Activated CD8-positive, alpha-beta T cell treated with anti-CD3 and anti-CD28 coated beads for 36 hours (primary cell): ENCODE data around the gene MT1M. TPM values are rescaled to one million over a fixed set of nuclear protein-coding genes. Genes with fewer than 3 reads are reported as not detected.
A peak's percentile ranks its signal among the peaks of the same experiment; 100 is the strongest.
"Not testable (repeated sequence)": the region's sequence is repeated elsewhere in the genome, so short reads cannot be mapped to it uniquely, and the experiment has no call there.

Experiments
- ATAC-seq: fragments of 200-7000 bp; cut with Tn5 transposase; one replicate; pipeline ENCODE4 v1.10.0; 2021; ENCODE audit warnings: mild to moderate bottlenecking, moderate library complexity
- CTCF ChIA-PET: fragments of 350-600 bp; sonication (Branson Sonifier 250); formaldehyde crosslinking; loops from one replicate; lab custom pipeline; 2021; ENCODE audit warnings: antibody characterized with exemption; lab: Charles Lee
- POLR2A ChIA-PET: fragments of 350-600 bp; sonication (Branson Sonifier 250); formaldehyde crosslinking; loops from one replicate; lab custom pipeline; 2021; ENCODE audit warnings: antibody characterized with exemption; lab: Charles Lee
- DNase-seq: peaks from one replicate; pipeline ENCODE4 v3.0.0-alpha.2; 2020
- H3K27ac Mint-ChIP-seq: one replicate; pipeline ENCODE4 v1.8.0; 2021; ENCODE audit warnings: mild to moderate bottlenecking, mixed read lengths
- H3K27me3 Mint-ChIP-seq: one replicate; pipeline ENCODE4 v1.8.0; 2021; ENCODE audit warnings: mixed read lengths
- H3K36me3 Mint-ChIP-seq: one replicate; pipeline ENCODE4 v1.8.0; 2021; ENCODE audit warnings: low read depth, mixed read lengths
- H3K4me1 Mint-ChIP-seq: one replicate; pipeline ENCODE4 v1.8.0; 2021; ENCODE audit warnings: low read depth, mixed read lengths
- H3K4me3 Mint-ChIP-seq: one replicate; pipeline ENCODE4 v1.8.0; 2021; ENCODE audit warnings: mild to moderate bottlenecking, moderate library complexity, mixed read lengths
- H3K9me3 Mint-ChIP-seq: one replicate; pipeline ENCODE4 v1.8.0; 2021; ENCODE audit warnings: mixed read lengths
- intact Hi-C: fragments of 100-400 bp; cut with micrococcal nuclease; formaldehyde crosslinking; loops from one replicate; pipeline ENCODE4 v1.10.0; 2022
- total RNA-seq, 2 experiments: library from RNA; stranded (reverse); gene quantifications; one replicate each; pipeline ENCODE4 v1.2.3, GENCODE V29; 2021
- TF ChIP-seq, protein P1 (sequence below): fragments of 200-600 bp; IDR thresholded peaks from one replicate; pipeline ENCODE4 v1.8.0; 2022; ENCODE audit warnings: antibody characterized with exemption, mild to moderate bottlenecking

MT1M gene
- total RNA-seq, 2 experiments from 2014 or later, result not detected

DNA sequence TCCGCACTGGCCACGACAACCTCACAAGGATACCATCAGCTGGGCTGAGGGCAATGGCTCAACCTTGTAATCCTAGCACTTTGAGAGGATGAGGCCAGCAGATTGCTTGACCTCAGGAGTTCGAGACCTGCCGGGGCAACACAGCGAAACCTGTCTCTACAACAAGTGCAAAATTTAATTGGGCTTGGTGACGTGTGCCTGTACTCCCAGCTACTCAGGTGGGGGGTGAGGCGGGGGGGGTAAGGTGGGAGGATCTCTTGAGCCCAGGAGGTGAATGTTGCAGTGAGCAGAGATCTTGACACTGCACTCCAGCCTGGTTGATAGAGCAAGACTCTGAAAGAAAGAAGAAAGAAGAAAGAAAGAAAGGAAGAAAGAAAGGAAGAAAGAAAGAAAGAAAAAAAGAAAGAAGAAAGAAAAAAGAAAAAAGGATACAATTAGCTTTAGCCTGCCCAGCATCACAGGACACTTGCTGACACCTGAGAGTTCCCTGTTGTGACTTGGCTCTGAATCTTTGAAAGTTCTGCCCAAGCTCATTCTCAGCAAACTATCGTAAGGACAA lies 12.0 kb upstream of the MT1M start:
- no peak for DNase-seq
- Mint-ChIP-seq H3K27me3 (peaks cover 16% of the 10 kb centered on the region), H3K4me3 (no peak overlapping the region), H3K4me1 (peaks cover 22% of the 10 kb centered on the region), H3K27ac (no peak overlapping the region), H3K9me3 (no peaks in the 10 kb centered on the region), H3K36me3 (no peaks in the 10 kb centered on the region)
- TF ChIP-seq, protein P1, sequence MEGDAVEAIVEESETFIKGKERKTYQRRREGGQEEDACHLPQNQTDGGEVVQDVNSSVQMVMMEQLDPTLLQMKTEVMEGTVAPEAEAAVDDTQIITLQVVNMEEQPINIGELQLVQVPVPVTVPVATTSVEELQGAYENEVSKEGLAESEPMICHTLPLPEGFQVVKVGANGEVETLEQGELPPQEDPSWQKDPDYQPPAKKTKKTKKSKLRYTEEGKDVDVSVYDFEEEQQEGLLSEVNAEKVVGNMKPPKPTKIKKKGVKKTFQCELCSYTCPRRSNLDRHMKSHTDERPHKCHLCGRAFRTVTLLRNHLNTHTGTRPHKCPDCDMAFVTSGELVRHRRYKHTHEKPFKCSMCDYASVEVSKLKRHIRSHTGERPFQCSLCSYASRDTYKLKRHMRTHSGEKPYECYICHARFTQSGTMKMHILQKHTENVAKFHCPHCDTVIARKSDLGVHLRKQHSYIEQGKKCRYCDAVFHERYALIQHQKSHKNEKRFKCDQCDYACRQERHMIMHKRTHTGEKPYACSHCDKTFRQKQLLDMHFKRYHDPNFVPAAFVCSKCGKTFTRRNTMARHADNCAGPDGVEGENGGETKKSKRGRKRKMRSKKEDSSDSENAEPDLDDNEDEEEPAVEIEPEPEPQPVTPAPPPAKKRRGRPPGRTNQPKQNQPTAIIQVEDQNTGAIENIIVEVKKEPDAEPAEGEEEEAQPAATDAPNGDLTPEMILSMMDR, result no peak
- intact Hi-C loops, result no loop called here
- no peak for ATAC-seq
- POLR2A ChIA-PET, result interaction anchor here (0.9 kb wide), 1 partner anchor 12 kb away, joined by 3 read pairs; the partner anchor contains the start of gene MT1M
- CTCF ChIA-PET, result interaction anchor here (1.1 to 1.4 kb wide), 2 partner anchors 20 to 81 kb away, joined by 4 read pairs; no protein-coding TSS in a partner anchor

DNA sequence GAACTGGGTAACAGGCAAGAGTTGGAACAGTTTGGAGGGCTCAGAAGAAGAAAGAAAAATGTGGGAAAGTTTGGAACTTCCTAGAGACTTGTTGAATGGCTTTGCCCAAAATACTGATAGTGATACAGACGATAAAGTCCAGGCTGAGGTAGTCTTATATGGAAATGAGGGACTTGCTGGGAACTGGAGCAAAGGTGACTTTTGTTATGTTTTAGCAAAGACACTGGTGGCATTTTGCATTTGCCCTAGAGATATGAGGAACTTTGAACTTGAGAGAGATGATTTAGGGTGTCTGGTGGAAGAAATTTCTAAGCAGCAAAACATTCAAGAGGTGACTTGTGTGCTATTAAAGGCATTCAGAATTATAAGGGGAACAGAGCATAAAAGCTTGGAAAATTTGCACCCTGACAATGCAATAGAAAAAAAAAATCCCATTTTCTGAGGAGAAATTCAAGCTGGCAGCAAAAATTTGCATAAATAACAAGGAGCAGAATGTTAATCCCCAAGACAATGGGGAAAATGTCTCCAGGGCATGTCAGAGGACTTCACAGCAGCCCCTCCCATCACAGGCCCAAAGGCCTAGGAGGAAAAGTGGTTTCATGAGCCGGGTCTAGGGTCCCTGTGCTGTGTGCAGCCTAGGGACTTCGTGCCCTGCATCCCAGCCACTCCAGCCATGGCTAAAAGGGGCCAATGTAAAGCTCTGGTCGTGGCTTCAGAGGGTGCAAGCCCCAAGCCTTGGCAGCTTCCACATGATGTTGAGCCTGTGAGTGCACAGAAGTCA lies 10.6 kb upstream of the MT1M start:
- H3K27ac Mint-ChIP-seq, intact Hi-C loops, DNase-seq, H3K9me3 Mint-ChIP-seq, H3K4me3 Mint-ChIP-seq, ATAC-seq, H3K36me3 Mint-ChIP-seq: not testable (repeated sequence)
- CTCF ChIA-PET, result interaction anchor here (1.9 kb wide), 1 partner anchor 27 kb away, joined by 5 read pairs; no protein-coding TSS in a partner anchor
- Mint-ChIP-seq H3K4me1 (peaks cover 25% of the 10 kb centered on the region), H3K27me3 (peaks cover 26% of the 10 kb centered on the region)
- POLR2A ChIA-PET, result interaction anchor here (1.1 kb wide), 1 partner anchor 12 kb away, joined by 3 read pairs; no protein-coding TSS in a partner anchor

DNA sequence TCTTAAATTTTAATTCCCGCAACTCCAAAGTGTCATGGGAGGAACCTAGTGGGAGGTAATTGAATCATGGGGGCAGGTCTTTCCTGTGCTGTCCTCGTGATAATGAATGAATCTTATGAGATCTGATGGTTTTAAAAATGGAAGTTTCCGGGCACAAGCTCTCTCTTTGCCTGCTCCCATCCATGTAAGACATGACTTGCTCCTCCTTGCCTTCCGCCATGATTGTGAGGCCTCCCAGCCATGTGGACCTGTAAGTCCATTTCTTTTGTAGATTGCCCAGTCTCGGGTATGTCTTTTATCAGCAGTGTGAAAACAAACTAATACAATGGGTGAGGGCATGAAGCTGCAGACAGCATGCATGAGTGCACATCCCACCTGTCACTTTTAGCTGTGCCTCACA lies 9.3 kb upstream of the MT1M start:
- CTCF ChIA-PET, result interaction anchor here (1.0 to 1.9 kb wide), 5 partner anchors 17 to 33 kb away, joined by 3 to 5 read pairs (median 4); no protein-coding TSS in a partner anchor
- Mint-ChIP-seq H3K4me1 (peaks cover 15% of the 10 kb centered on the region), H3K27me3 (peaks cover 23% of the 10 kb centered on the region)
- H3K36me3 Mint-ChIP-seq, intact Hi-C loops, H3K4me3 Mint-ChIP-seq, H3K9me3 Mint-ChIP-seq, ATAC-seq, H3K27ac Mint-ChIP-seq, DNase-seq: not testable (repeated sequence)
- POLR2A ChIA-PET, result interaction anchor here (0.9 to 1.1 kb wide), 2 partner anchors 13 kb away, joined by 3 read pairs; no protein-coding TSS in a partner anchor

DNA sequence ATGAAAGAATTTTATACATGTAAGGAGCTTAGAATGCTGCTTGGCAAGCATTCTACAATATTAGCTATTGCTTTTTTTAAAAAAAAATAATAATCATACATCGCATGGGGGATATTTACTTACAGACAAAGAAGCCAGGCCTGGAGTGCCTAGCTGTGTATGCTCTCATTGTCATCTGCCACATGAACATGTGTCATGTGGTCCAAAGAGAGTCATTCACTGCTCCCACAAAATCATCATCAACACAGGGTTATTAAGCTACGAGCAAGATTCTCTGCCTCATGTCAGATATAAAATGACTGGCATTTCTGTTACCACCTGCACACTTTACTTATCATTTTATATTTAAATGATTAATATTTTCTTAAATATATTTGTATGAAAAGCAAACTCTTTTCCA lies 8.8 kb upstream of the MT1M start:
- intact Hi-C loops, result no loop called here
- H3K36me3 Mint-ChIP-seq, result no peaks in the 10 kb centered on the region
- H3K27me3 Mint-ChIP-seq, result peaks cover 22% of the 10 kb centered on the region
- TF ChIP-seq, protein P1, result no peak
- peaks cover 15% of the 10 kb centered on the region for H3K4me1 Mint-ChIP-seq
- DNase-seq, result no peak
- POLR2A ChIA-PET, result interaction anchor here (0.6 to 0.9 kb wide), 3 partner anchors 14 to 366 kb away, joined by 3 to 6 read pairs (median 3); no protein-coding TSS in a partner anchor
- no peak for ATAC-seq
- H3K27ac Mint-ChIP-seq, result no peak overlapping the region
- CTCF ChIA-PET, result interaction anchor here (1.0 to 1.9 kb wide), 5 partner anchors 17 to 32 kb away, joined by 3 to 5 read pairs (median 4); no protein-coding TSS in a partner anchor
- H3K4me3 Mint-ChIP-seq, result no peak overlapping the region
- H3K9me3 Mint-ChIP-seq, result no peaks in the 10 kb centered on the region

DNA sequence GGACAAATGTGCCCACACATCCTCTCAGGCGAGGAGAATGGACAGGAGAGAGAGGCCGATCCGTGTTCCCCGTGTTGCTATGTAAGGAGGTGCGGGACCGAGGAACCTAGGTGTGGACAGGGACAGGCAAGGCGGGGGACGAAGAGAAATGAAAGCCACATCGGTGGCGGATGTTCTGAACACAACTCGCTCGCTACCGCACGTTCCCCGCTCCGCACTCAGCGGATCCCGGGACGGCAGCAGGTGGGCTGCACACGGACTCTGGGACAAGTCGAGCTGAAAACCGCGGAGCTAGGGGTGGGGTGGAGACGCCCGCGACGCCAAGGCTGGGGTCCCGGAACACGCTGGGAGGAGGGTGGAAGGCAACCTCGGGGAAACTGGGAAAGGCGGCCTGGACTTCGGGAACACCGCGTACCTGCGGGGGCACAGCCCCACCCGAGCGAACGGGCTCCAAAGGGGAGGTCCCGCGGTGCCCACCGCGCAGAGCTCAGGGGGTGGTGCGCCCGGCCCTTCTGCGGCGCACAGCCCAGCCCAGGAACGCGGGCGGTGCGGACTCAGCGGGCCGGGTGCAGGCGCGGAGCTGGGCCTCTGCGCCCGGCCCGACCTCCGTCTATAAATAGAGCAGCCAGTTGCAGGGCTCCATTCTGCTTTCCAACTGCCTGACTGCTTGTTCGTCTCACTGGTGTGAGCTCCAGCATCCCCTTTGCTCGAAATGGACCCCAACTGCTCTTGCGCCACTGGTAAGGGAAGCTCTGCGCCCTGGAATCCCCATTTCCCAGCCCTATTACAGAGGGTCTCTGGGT lies 7.1 kb upstream of the MT1M start, which contains the start of gene MT1E:
Gene MT1E (plus strand): TSS at position 642 of the 803 bp plus-strand sequence. CDS start 71 bp downstream, at position 713.
- Mint-ChIP-seq H3K27ac (peak within 1 kb of the TSS; percentile 69), H3K36me3 (no peaks in the 10 kb centered on the region), H3K4me1 (peaks cover 15% of the 10 kb centered on the region), H3K4me3 (peak within 1 kb of the TSS; percentile 78), H3K27me3 (peaks cover 25% of the 10 kb centered on the region), H3K9me3 (no peaks in the 10 kb centered on the region)
- intact Hi-C loops, result no loop called here
- ChIA-PET CTCF (interaction anchor here (0.6 to 1.5 kb wide), 8 partner anchors 8 to 92 kb away, joined by 3 to 8 read pairs (median 3); no protein-coding TSS in a partner anchor), POLR2A (interaction anchor here (0.6 to 1.9 kb wide), 6 partner anchors 11 to 32 kb away, joined by 3 to 9 read pairs (median 3); no protein-coding TSS in a partner anchor)
- ATAC-seq (peak; percentile 92), DNase-seq (peak; percentile 74)
- TF ChIP-seq, protein P1, result no peak
